GM19023 (cell line): ENCODE data around the gene ZNF507.
"Not testable (repeated sequence)": the region's sequence is repeated elsewhere in the genome, so short reads cannot be mapped to it uniquely, and the experiment has no call there.

Experiments
- ATAC-seq: cut with Tn5 transposase; IDR thresholded peaks from one replicate; pipeline ENCODE4 v1.9.1; 2021; ENCODE audit warnings: mild to moderate bottlenecking, moderate library complexity; ENCODE audit not compliant: unreplicated experiment

The ZNF507 gene

DNA sequence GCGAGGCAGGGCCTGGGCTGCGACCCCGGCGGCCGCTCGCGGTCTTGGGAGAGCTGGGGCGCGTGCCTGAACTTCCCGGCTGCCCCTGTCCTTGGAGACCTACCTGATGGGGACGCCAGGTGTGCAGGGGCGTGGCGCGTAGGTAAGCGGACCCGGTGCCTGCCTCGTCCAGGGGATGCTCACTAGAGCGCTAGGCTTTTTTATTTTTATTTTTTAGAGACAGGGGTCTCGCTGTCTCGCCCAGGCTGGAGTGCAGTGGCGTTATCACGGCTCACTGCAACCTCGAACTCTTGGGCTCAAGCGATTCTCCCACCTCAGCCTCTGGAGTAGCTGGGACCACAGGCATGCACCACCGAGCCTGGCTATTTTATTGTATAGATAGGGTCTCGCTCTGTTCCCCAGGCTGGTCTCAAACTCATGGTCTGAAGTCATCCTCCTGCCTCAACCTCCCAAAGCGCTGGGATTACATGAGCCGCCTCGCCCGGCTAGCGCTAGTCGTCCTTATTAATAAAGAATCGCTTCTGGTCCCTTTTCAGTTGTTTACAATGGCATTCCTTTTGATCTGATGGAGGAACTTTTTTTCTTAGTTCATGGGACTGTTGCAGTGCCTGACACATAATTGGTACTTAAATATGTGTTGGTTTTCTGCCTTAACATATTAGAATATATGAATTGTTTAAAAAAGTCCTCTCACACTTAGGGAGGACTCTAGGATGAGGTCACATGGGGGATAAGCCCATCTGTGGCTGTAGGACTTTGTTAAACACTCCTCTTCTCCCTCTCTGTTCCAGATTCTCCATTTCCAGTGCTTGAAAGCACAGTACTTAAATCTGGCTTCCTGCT, 61.0 kb downstream of the ZNF507 start:
- ATAC-seq, result no peak

DNA sequence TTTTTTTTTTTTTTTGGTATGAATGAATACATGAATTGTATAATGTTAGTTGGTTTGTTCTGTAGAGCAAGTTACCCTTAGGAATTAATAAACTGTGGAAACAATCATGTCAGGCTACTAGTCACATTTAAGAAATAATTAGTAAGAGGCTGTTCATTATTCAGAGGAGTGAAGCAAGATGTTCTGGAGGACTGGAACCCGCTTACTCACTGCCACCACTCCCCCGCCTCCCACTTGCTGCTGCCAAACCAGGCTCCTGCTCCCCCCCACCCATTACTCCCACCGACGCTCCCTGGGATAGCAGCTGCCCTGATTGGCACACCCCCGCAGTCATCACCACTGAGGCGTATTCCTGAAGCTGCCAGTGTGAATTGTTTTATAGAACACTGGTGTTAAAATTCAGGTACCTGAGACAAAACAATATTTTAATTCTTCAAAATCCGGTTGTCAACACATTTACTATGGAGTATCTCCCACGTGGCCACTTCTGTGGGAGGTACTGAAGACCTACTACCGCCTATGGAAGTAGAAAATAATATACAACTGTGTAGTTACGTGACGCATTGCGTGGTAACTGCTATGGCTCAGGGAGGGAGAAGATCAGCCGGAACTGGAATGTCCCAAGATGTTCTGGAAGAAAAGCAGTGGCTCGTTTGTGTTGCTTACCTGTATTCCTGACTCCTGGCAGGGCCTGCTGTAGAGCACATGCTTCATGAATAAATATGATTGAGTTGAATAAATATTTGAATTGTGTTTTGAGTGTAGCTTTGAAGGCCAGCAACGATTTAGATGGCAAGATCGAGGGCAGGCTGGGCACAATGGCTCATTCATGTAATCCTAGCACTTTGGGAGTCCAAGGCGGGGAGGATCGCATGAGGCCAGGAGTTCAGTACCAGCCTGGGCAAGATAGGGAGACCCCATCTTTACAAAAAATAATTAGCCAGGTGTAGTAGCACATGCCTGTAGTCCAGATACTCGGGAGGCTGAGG, 61.9 kb downstream of the ZNF507 start:
- ATAC-seq, result no peak

DNA sequence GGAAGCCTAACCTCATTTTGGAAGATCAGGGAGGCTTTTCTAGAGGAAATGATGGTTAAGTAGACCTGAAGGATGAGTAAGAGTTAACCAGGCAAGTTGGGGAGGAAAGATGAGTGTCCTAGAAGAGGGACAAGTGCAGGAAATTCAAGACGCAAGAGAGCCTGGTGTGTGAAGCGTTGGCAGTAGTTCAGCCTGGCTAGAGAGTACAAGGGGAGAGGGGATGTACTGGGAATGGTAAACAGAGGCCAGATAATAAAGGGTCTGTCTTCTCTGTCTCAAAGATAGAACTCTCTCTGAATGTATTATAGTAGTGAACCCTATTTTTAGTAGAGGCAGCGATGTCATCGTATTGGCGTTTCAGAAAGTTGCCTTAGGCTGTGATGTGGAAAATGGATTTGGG, 69.8 kb downstream of the ZNF507 start:
- ATAC-seq, result no peak

DNA sequence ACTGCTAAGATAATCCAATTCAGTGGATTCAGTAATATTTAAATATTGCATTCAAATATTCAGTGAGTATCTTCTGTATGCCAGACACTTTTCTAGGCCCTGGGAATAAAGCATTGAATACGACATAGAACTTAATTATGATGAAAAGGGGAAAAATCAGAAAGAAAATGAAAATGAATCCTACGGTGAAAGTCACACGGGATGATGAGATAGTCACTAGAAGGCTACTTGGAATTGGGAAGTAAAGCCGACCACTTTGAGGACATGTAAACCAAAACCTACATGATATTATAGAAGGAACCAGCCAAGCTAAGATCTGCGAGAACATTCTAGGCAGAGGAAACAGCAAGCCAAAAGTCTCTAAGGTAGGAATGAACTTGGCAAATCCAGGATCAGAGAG, 70.3 kb downstream of the ZNF507 start:
- ATAC-seq, result no peak

DNA sequence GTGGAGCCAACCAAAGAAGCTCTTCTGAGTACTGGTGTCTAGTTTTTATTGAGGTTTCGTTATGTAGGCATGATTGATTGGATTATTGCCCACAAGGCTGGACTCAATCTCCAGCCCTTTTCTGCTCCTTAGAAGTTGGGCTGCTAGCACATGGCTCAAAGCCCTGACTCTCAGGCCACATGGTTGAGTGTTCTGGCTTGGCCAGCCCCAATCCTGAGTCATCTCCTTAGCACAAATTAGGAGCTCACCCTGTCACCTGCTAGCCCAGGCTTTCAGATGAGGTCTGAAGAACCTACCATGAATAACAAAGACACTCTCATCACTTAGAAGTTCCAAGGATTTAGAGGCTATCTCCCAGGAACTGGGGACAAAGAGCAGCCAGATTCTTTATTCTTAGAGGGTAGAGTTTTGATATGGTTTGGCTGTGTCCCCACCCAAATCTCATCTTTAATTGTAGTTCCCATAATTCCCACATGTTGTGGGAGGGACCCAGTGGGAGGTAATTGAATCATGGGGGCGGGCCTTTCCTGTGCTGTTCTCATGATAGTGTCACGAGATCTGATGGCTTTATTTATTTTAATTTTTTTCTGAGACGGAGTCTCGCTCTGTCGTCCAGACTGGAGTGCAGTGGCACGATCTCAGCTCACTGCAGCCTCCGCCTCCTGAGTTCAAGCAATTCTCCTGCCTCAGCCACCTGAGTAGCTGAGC, 71.5 kb downstream of the ZNF507 start:
- ATAC-seq, result no peak

DNA sequence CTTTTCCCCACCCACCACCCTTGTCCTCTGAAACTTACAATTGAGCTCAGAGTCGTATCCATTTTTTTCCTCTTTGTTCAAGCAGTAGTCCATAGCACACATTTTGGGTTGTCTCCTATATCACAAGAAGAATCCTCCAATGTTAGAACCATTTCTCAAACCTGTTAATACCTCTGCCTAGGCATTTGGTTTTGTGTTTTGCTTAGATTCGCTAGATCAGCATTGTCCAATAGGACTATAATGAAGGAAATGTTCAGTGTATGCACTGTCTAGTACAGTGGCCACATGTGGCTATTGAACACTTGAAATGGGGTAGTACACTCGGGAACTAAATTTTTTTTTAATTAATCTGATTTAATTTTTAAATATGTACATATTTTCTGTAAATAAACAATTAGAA, 72.7 kb downstream of the ZNF507 start:
- ATAC-seq, result no peak

DNA sequence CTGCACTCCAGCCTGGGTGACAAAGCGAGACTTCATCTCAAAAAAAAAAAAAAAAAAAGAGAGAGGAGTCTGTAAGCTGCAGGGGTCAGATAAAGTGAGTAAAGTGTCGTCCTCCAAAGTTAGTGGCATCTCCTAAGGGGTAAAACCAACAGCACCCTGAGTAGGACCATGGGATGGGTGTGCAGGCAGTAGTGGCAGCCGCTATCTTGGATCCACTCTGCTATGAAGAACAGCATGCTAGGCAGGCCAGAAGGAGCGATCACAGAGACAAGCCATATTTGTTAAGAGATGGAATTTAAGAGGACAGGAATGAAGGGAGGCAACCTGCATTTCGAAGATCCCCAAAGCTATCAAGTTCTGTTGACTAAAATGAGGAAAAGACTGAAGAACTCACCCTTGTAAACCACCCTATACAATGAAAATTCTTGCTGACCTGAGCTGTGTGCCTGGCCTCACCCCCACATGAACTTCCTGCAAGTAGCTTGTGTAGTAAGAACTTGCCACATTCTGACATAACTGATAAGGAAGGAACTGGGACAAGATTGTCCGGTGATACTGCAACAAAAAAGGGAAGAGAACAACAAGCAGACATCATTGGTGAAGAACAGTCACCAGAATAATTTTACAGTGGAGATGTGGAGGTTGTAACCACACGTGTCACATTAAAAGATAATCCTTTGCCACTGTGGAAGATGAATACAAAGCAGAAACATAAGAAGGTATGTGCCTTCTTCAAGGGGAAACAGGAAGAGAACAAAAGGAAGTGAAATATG, 76.4 kb downstream of the ZNF507 start:
- ATAC-seq, result no peak

DNA sequence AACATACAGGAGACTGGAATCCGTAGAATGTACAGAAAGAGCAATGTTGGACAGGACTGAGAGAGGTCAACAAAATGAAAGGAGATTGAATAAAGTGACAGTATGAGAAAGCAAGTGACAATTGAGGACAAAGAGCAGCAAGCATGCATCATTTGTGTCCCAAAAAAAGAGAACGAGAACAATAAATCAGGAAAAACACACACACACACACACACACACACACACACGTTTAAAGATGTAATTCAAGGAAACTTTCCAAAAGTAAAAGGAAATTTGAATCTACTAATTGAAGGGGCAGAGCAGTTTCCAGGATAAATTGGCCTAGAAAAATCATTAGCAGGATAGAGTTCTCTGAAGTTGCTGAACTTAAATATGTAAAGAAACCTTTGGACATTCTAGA, 77.0 kb downstream of the ZNF507 start:
- no peak for ATAC-seq

DNA sequence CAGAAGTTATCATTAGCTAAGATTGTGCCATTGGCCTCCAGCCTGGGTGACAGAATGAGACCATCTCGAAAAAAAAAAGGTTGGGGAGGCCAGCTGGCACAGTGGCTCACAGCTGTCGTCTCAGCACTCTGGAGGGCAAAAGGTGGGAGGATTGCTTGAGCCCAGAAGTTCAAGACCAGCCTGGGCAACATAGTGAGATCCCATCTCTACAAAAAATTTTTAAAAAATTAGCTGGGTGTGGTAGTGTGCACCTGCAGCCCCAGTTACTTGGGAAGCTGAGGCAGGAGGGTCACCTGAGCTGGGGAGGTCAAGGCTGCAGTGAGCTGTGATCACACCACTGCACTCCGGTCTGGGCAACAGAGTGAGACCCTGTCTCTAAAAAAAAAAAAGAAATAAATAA, 78.5 kb downstream of the ZNF507 start:
- ATAC-seq, result not testable (repeated sequence)

DNA sequence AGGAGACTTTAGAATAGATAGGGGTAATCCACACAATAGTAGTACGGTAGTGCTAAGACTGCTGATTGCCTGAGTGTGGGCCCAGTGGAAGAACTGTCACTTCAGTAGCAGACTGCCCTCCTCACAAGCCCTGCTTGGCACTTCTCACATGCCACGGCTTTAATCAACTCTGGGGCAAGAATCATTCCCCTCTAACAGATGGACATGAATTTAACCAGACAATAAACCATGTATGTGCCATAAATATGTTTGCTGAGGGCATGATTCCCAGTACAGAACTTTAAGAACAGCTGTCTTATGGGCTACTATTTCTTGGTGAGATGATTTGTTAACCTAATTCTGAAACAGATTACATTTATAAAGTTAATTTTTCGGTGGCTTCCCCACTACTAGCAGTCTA, 82.1 kb downstream of the ZNF507 start:
- ATAC-seq, result no peak

DNA sequence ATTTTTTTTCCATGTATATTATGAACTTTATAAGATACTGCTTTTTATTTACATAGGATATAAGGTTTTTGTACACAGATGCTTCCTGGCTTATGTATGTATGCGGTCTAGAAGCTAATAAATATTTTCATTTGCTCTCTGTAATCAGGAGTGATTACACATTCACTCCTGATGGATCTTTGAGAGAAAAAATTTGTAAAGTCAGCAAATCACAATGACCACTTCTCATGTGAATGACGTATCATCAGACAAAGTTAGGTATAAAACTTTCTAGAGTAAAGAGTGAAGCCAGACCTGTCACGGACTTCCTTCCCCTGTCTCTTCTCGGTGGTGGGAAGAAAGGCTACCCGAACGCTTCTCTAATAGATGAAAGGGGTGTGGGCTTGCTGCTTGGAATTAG, 91.3 kb downstream of the ZNF507 start:
- ATAC-seq, result no peak

DNA sequence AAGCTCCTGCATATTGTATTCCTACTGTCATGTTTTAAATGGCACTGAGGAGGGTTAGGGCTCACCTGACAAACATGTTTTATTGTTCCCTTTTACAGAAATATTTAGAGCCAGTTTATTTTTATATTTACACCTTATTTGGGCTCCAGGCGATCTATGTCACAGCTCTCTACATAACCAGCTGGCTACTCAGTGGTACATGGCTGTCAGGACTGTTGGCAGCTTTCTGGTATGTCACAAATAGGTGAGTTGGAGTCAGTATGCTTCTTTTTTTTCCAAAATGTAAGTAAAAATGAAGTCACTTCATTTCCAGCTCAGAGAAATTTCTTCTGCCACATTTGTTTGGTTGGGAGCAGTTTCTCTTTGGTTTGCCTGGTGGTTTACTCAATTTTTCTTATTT, 91.7 kb downstream of the ZNF507 start:
- no peak for ATAC-seq
